Psoas muscle (tissue), 8 donors: ENCODE measurements around the gene KAZN. TPM values are rescaled to one million over a fixed set of nuclear protein-coding genes. Genes with fewer than 3 reads are reported as not detected.

Experiments used
- ATAC-seq, 4 donors: fragments of 200-7000 bp; cut with Tn5 transposase; one replicate each; pipeline ENCODE4 v1.9.1; 2020; ENCODE audit warnings: moderate library complexity in 3 of 4, mild to moderate bottlenecking in 2 of 4
- DNase-seq, 2 donors: peaks; one replicate each; pipeline ENCODE4 v3.0.0-alpha.2; 2020
- H3K27ac ChIP-seq: fragments of 200-600 bp; one replicate; pipeline ENCODE4 v1.8.0; 2022
- H3K27me3 ChIP-seq, 3 donors: fragments of 200-600 bp in 1 of 3; one replicate each; pipeline versions ENCODE4 v1.6.1 to v1.8.0; 2013 to 2022; ENCODE audit warnings: low read length in 2 of 3, mild to moderate bottlenecking in 2 of 3, moderate library complexity in 1 of 3; ENCODE audit not compliant: insufficient read depth in 3 of 3
- H3K36me3 ChIP-seq, 2 donors: fragments of 200-600 bp in 1 of 2; one replicate each; pipeline versions ENCODE4 v1.6.1 to v1.8.0; 2013 to 2022; ENCODE audit warnings: low read depth in 1 of 2, mild to moderate bottlenecking in 1 of 2, moderate library complexity in 1 of 2; ENCODE audit not compliant: insufficient read depth in 1 of 2
- H3K4me1 ChIP-seq: fragments of 200-600 bp; one replicate; pipeline ENCODE4 v1.8.0; 2022
- H3K4me3 ChIP-seq: fragments of 200-600 bp; one replicate; pipeline ENCODE4 v1.8.0; 2022; ENCODE audit warnings: mild to moderate bottlenecking
- H3K9me3 ChIP-seq: fragments of 200-600 bp; one replicate; pipeline ENCODE4 v1.8.0; 2022
- CTCF ChIP-seq: fragments of 200-600 bp; IDR thresholded peaks from one replicate; pipeline ENCODE4 v1.8.0; 2022; ENCODE audit warnings: antibody characterized with exemption
- WGBS, 3 donors: extraction: QIAGEN DNeasy Blood & Tissue Kit; methylation state at CpG; one replicate each; pipeline versions ENCODE4 v1.1.6 to v1.1.7; 2013; 5-methylcytosine and 5-hydroxymethylcytosine counted together
- intact Hi-C, 2 donors: fragments of 100-400 bp; cut with DNase I; formaldehyde crosslinking; loops; one replicate each; pipeline versions ENCODE4 v1.11.0 to v1.14.2; 2022
- polyA plus RNA-seq, 3 donors: library from polyadenylated mRNA; stranded (reverse); fragments of 200-250 nt; gene quantifications; one replicate each; pipeline ENCODE4 v1.2.3, GENCODE V29; 2013
- total RNA-seq, 4 donors: library from RNA; stranded (reverse); fragmentation: NEBNext Ultra II Directional in 2 of 4; extraction: Animal tissue kit (Norgen Biotek cat#: 25700) in 2 of 4; gene quantifications; one replicate each; pipeline versions ENCODE4 v1.2.1 to v1.2.4, GENCODE V29; 2021 to 2023
- donor health status: healthy with polysubstance abuse.
- donor health status: DM: no; HTN: no; CAD: no; lungs with moderate emphysema.
- donor health status: Bipolar disorder and iron deficiency.
- donor health status: healthy.
- donor health status: DM: yes; HTN: yes; CAD: no.
- donor health status: DM: no; HTN: no; CAD: no.
- donor health status: DM: no; HTN: no; CAD: no.
- donor health status: DM: yes; HTN: yes; CAD: no.

The KAZN gene
- total and polyA plus RNA-seq, 7 donors = 0.23 to 2.3 (median 0.97) TPM

- Histone ChIP-seq H3K9me3 (no peaks in the 10 kb centered on the region), H3K27me3 (no peaks in the 10 kb centered on the region), H3K27ac (no peak overlapping the region), H3K4me1 (no peaks in the 10 kb centered on the region), H3K36me3 (no peaks in the 10 kb centered on the region), H3K4me3 (no peak overlapping the region)
- DNase-seq (no peak), ATAC-seq (no peak)
- TF ChIP-seq CTCF = no peak
- intact Hi-C loops = no loop called here
- WGBS, 3 donors = 94 to 96% (median 95%) methylated on average over 10 of the region's 10 CpGs
These were observed 259.1 kb downstream of the KAZN start for GRCh38 chr1:14857436-14858195.

GRCh38 chr1:14862114-14862771, 263.8 kb downstream of the KAZN start:
- Histone ChIP-seq H3K4me3 (no peak overlapping the region), H3K36me3 (no peaks in the 10 kb centered on the region), H3K27ac (no peak overlapping the region), H3K4me1 (no peaks in the 10 kb centered on the region), H3K27me3 (peaks cover 0 to 2% (median 0%) of the 10 kb centered on the region in 3 donors), H3K9me3 (no peaks in the 10 kb centered on the region)
- no peak for TF ChIP-seq CTCF
- no peak for ATAC-seq
- 83 to 94% (median 83%) methylated on average over 13 of the region's 13 CpGs for WGBS, 3 donors
- DNase-seq = no peak
- intact Hi-C loops = no loop called here

- 82 to 89% (median 84%) methylated on average over 5 of the region's 5 CpGs for WGBS, 3 donors
- intact Hi-C loops = no loop called here
- H3K4me3 ChIP-seq = no peak overlapping the region
These were observed 266.6 kb downstream of the KAZN start for GRCh38 chr1:14865106-14865505.

GRCh38 chr1:14866911-14867612, 268.6 kb downstream of the KAZN start:
- H3K9me3 ChIP-seq = no peaks in the 10 kb centered on the region
- ATAC-seq (no peak), DNase-seq (no peak)
- intact Hi-C loops = no loop called here
- H3K4me1 ChIP-seq = no peaks in the 10 kb centered on the region
- 64 to 68% (median 67%) methylated on average over 14 of the region's 14 CpGs for WGBS, 3 donors
- no peak for TF ChIP-seq CTCF
- no peak overlapping the region for H3K4me3 ChIP-seq
- no peak overlapping the region for H3K27ac ChIP-seq
- no peaks in the 10 kb centered on the region for H3K36me3 ChIP-seq
- H3K27me3 ChIP-seq = peaks cover 0 to 2% (median 0%) of the 10 kb centered on the region in 3 donors

More at GRCh38 chr1:14865106-14865505, 266.6 kb downstream of the KAZN start:
- TF ChIP-seq CTCF = no peak
- Histone ChIP-seq H3K4me1 (no peaks in the 10 kb centered on the region), H3K36me3 (no peaks in the 10 kb centered on the region), H3K27me3 (peaks cover 0 to 2% (median 0%) of the 10 kb centered on the region in 3 donors), H3K27ac (no peak overlapping the region), H3K9me3 (no peaks in the 10 kb centered on the region)
- DNase-seq (no peak), ATAC-seq (no peak)
